ENCODE data around the gene MED12.

Gene MED12

DNA sequence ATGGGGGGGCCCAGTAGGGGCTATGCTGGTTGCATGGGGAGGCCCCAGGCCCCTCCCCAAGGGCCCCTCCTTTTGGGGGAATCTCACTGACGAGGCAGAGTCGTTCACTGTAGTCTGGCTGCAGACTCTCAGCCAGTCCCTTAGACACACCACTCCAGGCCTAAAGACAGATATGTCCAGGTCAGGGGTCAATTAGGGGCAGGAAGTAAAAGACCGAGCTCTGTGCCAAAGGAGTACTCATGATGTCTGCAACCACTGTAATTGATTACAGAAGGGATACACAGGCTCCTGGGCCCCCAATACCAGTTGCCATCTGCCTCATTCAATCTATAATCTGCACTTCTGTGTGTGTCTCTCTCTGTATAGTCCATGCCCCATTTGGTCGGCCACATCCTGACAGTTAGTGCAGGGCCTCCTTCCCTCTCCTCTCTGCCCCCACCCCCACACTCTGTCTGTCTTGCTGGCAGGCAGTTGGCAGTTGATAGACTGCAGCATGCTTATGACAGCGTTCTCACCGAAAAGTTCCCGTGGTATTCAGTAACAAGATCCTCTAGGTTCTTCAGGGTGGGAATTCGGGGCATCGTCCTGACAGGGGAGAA is 10.5 kb upstream of the MED12 start:
- no peak for DNase-seq

DNA sequence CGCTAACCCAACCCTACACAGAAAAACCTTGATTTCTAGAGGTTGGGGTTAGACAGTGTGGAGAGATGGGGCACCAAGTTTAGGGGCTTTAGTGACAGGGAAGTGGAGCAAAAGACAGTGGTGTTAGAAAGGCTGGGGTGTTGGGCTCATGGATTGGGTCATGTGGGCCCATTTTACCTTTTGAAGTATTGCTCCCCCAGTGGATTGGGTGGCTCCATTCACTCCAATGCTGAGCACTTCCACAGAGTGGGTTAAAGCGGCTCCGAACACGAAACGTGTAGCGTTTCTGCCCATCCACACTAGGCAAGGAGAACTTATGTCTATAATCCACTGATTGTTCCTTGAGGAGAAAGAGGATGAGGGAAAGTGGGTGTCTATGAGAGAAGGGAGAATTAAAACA is 9.3 kb upstream of the MED12 start:
- no peak for DNase-seq

DNA sequence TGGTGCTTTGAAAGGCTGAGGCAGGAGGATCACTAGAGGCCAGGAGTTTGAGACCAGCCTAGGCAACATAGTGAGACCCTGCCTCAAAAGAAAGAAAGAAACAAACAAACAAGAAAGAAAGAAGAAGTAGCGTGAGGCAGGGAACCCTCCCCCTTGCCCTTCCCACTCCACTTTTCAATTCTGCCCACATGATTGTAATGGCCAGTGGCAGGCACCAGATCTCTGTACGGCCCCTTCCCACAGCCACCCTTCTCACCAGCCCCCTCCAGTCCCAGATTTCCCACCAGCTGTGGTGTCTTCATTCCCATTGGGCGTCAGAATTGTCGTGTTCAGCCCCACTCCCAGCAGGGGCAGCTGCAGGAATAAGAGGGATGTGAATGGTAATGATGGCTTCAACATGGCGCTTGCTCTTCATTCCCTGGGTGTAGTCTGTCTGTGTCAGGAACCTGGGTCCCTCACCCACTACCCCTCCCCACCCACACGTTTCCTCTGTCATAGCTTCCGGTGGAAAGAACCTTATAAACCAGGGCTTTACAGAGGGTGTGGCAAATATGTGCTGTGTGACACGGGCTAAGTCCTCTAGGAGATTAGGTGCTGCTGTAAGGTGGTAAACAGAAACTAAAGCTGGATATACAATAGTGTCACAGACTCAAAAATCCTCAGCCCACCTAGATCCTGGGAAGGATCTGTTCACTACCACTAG is 7.1 kb upstream of the MED12 start, which contains the start of gene IL2RG:
TSS of gene IL2RG (minus strand) at position 437 of the 703 bp plus-strand sequence. CDS start at position 399, 38 bp downstream.
- no peak for DNase-seq

DNA sequence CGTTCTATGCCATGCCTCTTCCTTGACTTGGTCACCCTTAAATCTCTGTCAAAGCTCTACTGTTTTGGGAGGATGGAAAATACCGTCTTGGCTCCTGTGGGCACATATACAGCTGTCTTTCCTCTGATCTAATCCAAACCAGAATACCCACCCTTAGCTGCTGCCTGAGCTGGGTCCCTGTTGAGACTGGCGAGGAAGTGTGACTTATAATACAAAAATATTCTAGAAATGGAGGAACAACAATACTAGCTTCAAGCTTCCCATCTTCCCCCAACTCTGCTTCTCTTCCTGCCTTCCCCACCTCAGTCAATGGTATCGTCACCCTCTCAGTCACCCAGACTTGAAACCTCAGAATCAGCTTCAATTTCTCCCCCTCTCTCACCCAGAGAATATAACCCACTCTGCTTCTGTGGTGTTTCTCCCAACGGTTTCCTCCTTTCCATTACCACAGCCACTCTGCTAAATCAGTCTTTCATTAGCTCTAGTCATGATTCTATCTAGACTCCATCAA is 6.4 kb upstream of the MED12 start:
- DNase-seq = no peak

DNA sequence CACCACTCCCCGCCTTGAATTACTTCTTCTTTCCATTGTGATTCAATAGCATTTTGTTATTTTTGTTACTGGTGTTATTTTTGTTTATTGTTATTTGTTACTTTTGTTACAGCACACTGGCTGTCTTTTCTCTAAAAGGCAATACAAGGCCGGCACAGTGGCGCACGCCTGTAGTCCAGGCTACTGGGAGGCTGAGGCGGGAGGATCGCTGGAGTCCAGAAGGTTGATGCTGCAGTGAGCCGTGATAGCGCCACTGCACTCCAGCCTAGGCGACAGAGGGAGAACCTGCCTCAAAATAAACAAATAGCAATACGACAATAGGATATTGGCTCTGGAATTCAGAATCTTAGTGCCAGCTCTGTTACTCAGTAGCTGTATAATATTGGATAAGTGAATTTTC is 1.0 kb upstream of the MED12 start:
- DNase-seq = no peak

DNA sequence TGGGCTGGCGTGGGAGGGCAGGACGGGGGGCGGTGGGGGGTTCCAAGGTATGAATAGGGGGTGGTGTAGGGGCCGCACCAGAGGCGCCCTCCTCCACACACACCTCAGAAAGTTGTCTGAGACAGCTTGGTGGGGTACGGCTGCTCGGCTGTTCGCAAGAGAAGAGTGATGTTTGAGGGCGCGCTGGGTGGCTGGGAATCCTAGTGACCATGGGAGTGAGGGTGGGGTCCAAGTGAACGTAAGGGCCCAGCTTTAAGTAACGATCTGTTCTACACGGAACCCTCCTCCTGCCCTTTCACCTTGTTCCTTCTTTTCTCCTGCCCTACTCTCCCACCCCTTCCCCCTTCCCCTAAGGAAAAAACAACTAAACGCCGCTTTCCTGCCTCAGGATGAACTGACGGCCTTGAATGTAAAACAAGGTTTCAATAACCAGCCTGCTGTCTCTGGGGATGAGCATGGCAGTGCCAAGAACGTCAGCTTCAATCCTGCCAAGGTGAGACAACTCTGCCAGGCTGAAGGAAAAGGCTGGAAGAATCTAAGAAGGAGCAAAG is 664 bp downstream of the MED12 start:
- DNase-seq = no peak

DNA sequence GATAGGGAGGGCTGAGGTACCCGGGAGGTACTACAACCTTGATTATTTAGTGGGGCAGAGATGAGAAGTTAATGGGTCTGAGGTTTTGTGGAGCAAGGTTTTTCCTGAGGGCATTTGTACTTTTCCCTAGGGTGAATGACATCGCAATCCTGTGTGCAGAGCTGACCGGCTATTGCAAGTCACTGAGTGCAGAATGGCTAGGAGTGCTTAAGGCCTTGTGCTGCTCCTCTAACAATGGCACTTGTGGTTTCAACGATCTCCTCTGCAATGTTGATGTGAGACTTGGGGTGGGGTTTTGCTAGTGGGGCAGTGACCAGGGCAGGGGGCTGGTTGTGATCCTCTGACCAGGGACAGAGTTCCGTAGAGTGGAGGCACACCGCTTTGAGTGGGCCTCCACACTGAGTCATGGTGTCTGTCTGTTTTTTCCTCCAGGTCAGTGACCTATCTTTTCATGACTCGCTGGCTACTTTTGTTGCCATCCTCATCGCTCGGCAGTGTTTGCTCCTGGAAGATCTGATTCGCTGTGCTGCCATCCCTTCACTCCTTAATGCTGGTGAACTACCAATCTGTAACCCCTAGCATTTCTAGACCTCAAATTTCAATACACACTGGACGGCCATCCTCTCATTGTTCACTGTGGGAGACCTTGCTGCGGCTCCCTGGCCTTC is 9.9 kb downstream of the MED12 start:
- DNase-seq = no peak

DNA sequence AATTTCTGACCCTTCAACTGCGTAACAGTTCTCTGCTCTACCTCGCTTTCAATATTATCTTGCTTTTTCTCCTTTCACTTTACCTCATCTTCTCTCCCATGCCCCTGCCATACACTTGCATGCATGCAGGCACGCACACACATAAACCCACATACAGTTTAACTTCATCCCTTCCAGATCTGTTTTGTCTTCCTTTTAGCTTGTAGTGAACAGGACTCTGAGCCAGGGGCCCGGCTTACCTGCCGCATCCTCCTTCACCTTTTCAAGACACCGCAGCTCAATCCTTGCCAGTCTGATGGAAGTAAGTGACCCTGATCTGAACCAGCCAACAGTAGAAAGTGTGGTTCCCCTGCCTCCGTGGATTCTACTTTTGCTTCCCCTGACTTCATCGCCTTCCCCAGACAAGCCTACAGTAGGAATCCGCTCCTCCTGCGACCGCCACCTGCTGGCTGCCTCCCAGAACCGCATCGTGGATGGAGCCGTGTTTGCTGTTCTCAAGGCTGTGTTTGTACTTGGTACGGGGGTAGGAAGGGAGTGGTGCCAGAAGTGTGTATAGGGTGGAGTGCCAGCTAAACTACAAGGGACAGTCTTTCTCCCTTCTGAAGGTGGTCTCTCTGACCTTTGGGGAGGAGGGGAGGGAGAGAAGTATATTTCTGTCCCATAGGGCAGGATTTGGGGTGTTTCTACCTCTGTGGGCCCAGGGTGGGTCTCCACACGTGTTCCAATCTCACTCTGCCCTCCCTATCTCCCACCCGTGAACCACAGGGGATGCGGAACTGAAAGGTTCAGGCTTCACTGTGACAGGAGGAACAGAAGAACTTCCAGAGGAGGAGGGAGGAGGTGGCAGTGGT is 10.7 kb downstream of the MED12 start:
- DNase-seq = no peak

DNA sequence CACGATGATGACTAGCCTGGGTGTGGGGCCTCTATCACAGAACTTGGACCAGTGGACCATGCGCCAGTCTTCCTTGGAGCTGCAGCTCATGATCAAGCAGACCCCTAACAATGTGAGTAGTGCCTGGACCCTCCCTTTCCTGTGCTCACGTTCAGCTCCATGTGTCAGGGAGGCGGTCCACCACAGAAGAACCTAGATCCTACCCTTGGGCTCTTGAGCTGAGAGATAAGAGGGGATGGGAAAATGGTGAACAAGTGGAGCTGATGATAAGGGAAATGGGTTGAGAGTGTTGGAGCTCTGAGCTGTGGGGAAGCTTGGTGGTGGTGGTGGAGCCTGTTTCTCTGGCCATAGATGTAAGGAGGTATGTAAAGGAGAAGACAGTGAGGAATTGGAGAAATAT is 13.1 kb downstream of the MED12 start:
- DNase-seq = no peak

DNA sequence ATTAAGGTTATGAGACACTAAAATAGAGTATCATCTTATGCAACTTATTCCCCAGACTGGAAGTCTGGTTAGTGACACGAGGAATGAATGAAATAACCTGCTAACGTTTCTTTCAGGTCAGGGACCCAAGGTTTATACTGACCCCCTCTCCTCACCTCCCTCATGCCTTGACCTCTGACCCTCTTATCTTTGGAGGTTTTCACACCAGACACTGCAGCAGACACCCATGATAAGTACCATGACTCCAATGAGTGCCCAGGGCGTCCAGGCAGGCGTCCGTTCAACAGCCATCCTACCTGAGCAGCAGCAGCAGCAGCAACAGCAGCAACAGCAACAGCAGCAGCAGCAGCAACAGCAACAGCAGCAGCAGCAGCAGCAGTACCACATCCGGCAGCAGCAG is 22.0 kb downstream of the MED12 start:
- no peak for DNase-seq

DNA sequence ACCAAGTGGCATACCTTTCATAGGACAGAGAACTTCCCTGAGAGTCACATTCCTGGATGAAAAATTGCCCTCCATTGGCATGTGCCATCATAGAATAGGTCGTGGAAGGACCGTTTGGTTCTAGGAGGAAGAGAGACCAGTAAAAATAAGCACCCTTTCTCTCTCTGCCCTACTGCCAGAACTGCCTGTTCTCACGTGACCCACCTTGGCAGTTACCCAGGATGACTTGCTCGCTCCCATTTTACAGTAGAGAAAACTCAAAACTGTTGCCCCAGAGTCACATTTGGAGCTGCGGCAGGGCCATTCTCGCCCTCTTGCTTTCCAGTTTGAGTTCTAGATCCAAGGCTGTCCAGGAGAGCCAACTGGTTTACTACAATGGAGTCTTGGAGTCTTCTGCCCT is 25.1 kb downstream of the MED12 start:
- DNase-seq = no peak

DNA sequence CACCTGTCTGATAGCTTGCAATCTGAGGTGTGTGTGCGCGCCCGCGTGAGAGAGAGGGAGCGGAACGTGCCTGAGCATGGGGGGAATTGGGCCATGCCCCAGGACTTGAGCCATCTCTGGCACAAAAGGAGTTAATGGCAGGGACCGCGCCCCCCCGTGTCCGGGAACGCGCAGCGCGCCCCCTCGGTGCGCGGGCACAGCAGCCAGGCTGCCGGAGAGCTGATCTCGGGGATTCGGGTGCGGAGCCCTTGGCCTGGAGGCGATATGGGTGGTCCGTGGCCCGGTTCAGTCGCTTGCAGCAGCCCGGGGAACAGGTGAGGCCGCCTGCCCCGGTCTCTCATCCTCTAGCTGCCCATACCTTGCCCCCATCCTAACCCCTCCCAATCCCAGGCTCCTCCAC is 26.3 kb downstream of the MED12 start, which contains the start of gene NLGN3:
TSS of gene NLGN3 (plus strand) at position 191 of the 400 bp plus-strand sequence. CDS start 2,909 bp downstream, outside the sequence.
- DNase-seq = no peak

DNA sequence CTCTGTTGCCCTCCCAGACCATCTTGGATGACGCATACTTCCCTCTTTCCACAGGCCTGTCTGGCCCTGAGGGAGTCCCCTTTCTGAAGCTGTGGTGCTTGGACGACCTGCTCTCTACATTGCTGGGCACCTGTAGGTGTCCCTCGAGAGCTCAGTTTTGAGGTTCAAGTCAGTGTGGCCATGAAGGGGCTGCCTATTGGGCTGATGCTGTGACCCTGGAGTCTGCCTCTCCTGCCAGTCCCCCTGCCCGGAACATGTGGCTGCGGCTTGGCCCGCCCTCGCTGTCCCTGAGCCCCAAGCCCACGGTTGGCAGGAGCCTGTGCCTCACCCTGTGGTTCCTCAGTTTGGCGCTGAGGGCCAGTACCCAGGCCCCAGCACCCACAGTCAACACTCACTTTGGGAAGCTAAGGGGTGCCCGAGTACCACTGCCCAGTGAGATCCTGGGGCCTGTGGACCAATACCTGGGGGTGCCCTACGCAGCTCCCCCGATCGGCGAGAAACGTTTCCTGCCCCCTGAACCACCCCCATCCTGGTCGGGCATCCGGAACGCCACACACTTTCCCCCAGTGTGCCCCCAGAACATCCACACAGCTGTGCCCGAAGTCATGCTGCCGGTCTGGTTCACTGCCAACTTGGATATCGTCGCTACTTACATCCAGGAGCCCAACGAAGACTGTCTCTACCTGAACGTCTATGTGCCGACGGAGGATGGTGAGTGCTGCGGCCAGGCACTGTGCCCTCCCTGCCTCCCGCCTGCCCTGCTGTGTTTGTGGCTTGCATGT is 29.3 kb downstream of the MED12 start:
- DNase-seq = no peak

DNA sequence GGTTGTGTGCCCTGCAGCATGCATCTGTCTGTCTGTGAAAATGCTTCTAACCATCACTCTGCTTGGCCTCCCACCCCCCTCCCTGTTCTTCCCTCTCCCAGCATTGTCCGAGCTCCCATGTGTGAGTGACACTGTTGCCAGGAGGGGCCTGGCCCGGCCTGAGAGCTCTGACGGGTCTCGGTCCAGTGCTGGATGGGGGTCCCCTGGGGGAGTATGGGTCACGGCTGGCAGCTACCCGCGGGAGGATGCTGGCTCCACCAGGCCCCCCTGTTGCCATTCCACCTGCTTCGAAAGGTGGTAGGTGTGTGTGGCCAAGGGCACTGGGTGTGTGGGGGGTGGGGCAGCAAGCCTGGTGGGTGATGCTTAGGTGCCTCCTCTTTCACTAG is 29.9 kb downstream of the MED12 start:
- no peak for DNase-seq

DNA sequence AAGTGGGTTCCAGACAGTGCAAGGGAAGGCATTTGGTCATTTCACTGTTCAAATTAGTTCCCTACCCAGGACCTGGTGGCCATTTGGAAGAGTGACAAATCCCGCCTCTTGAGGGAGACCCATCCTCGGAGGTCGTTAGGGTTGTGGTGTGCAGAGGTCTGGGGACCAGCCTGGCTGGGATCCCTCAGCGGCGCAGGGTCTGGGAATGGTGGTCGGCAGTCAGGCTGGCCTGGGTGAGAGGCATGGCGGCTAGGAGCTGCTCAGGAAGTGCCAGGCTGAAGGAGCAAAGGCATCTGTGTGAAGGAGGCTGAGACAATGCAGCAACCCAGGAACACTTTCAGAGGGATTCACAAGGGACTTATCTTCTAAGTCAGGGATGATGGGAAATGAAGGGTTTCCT is 33.0 kb downstream of the MED12 start:
- no peak for DNase-seq

DNA sequence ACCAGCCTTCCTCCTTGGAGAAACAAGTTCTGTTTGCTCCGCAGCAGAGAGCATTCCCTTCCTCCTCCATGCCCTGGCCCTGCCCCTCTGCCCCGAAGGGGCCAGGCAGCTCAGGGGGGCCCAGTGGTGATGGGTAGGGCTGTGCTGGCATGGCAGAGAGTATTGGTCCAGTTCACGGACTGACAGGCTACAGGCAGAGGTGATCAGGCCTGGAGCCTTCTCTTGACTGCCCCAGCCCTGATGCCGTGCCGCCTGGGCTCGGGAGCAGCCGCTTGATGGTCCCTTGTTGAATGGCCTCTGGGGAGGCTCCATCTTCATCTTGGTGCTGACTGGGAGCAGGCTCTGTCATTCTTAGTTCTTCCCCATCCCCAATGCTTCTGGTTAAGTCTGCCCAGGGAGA is 35.8 kb downstream of the MED12 start:
- DNase-seq = no peak

DNA sequence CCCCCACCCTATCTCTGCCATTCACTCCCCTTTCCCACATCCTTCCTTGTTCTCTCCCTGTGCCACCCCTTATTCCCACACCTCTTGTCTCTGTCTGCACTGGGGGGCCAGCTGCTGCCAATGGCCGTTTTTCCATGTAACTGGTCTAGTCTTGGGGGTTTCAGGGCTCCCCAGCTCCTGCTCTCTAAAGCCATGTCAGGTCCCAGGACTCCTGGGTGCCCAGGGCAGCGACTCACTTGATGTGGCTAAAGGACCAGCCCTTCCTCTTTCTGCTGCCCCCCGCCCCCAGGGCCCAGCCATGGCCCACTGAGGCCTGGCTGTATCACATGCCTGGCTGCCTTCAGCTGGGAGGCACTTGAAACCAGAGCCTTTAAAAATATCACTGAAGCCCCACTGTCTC is 36.2 kb downstream of the MED12 start:
- DNase-seq = no peak

DNA sequence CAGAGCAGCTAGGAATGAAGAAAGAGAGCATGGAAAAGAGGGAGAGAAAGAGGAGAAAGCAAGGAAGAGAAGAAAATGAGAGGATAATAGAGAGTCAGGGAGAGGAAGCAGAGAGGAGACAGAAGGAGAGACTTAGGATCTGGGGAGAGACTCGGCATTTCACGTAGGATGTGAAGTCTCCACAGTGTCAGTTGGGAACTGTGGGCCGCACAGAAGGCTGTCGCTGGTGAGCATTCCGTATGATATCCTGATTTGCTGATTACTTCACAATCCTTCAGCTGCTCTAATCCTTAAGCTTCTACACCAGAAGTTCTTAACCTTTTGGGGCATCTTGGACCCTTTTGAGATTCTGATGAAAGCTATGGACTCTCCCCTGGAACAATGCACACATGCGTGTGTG is 40.2 kb downstream of the MED12 start:
- no peak for DNase-seq

DNA sequence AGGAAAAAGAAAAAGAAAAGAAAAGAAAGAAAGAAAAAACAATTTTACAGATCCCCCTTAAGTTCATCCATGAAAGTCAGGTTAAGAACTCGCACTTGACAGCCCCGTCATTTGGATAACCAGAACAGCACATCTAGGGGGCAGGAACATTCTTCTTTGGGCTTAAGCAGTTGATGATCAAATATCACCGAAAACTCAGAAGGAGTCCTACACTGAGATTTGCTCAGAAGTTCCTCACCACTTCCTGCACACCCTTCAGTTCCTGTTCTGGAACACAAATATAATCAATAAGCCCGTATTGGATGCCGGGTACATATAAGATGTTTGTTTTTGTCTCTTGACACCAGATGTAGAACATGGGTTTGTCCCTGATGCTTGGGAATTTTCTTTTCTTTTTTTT is 40.9 kb downstream of the MED12 start:
- no peak for DNase-seq

DNA sequence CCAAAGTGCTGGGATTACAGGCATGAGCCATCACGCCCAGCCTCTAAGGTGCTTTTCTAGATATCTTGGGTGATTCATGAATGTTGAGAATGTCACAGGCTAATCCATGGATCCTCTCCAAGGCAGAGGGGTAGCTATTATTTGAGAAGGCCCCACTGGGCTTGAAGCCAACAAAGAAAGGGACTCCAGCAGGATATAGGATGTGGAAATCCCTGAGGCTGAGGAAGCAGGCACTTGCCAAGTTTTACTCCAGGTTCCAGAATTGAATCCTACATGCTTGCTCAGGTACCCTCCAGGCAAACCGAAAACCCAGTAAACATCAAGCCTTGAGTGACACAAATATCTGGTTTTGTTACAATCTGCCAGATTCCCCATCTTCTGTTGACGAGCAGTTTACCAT is 42.1 kb downstream of the MED12 start:
- DNase-seq = no peak

DNA sequence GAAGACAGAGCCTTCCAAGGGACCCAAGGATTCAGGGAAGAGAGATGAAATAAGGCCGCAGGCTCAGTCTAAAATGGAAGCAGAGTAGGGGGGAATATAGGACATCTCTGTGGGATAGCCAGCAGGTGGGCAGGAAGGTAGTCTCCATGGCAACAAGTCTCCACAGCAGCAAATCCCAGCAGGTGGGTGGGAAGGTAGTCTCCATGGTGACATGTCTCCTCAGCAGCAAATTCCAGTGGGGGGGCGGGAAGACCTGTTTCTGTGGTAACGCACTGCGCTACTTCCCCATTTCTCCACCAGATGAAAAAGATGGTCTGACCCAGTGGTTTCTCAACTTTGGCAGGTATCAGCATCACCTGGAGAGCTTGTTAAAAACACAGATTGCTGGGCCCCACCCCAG is 44.6 kb downstream of the MED12 start:
- DNase-seq = no peak

DNA sequence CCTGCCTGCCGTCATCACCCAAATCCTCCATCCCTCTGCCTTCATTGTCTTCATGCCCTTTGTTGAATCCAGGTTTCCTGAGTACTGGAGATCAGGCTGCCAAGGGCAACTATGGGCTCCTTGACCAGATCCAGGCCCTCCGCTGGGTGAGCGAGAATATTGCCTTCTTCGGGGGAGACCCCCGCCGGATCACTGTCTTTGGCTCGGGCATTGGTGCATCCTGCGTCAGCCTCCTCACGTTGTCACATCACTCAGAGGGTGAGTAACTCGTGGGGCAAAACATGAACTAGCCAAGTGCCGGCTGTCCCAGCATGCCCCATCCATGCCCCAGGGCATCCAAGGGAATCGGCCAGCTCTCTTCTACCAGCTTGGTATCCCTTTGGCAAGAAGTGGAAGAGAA is 45.7 kb downstream of the MED12 start:
- DNase-seq = no peak

Data from NCI-H446 (cell line).